ENCODE measurements around the gene UBL4A.

The UBL4A gene

GRCh38 chrX:154441984-154442707 is 44.3 kb downstream of the UBL4A start:
- no peak overlapping the region for H3K27ac ChIP-seq
- peak; percentile 2 for DNase-seq (ENCODE audit: low read depth, low spot score)

DNA sequence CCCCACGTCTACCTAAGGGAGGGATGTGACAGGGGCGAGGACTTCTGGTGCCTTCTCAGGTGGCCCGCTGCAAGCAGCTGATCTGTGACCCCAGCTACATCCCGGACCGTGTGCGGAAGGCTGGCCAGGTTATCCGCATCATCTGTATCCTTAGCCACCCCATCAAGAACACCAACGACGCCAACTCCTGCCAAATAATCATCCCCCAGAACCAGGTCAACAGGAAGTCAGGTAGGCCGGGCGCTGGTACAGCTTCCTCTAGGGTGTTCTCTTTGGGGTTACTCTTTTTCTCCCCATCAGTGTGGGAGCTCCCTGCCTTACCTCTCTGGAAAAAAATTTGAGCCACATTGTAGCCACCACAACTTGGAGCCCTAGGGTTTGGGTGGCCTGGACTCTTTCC is 44.9 kb downstream of the UBL4A start:
- DNase-seq (ENCODE audit: low read depth, low spot score) = no peak
- no peak overlapping the region for H3K27ac ChIP-seq

- H3K27ac ChIP-seq = no peak overlapping the region
- no peak for DNase-seq (ENCODE audit: low read depth, low spot score)
Observed at GRCh38 chrX:154440623-154441357, 45.6 kb downstream of the UBL4A start.

DNA sequence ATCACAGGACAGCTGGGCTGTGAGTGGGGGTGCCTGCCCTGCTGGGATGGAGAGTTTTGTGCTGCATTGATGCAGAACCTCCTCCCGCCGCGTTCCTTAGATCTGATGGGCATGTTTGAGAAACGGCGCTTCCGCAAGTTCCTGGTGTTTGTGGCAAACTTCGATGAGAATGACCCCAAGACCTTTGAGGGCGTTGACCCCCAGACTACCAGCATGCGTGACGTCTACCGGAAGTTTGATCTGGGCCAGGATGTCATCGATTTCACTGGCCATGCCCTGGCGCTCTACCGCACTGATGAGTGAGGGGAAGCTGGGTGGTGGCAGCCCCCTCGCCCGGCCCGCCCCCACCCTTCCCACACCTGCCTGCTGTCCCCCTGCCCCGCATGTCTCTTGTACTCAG is 46.6 kb downstream of the UBL4A start:
- H3K27ac ChIP-seq = no peak overlapping the region
- no peak for DNase-seq (ENCODE audit: low read depth, low spot score)

DNA sequence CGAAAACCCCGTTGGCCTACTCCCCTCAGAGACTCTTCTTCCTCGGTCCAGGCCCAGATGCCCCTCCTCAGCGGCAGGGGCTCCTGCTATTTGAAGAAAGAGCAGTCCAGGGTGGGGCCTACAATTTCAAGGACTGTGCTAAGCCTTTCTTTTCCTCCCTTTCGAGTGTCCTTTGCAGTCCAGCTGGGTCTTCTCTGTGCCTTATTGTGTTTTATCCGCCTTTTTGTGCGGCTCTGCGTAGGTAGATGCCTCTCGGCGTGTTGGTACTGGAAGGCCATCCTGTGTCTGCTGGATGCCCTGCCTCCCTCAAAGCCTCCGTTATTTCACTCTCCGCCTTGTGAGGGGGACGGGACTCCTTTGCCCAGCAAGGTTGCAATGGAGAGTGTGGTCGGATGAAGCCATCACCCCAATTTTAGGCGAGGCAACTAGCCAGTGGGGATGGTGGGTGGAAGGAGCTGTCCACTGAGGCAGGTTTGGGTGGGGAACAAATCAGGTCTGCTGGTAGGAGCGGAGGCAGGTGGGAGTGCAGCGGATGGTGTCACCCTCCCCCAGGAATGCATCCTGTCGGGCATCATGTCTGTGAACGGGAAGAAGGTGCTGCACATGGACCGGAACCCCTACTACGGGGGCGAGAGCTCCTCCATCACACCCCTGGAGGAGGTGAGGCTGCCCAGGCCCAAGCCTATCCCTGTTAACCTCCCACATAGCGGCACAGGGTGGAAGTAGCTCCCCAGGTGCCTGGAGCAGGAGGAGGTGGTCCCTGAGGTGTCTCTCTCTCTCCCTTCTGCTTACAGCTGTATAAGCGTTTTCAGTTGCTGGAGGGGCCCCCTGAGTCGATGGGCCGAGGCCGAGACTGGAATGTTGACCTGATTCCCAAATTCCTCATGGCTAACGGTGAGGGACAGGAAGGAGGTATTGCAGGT is 48.2 kb downstream of the UBL4A start:
- DNase-seq (ENCODE audit: low read depth, low spot score) = no peak
- no peak overlapping the region for H3K27ac ChIP-seq

GRCh38 chrX:154436983-154437752 is 49.2 kb downstream of the UBL4A start, which contains the start of gene GDI1:
TSS of gene GDI1 (plus strand) at chrX:154437154. CDS start at chrX:154437255, 101 bp downstream.
- peak within 1 kb of the TSS; percentile 54 for H3K27ac ChIP-seq
- no peak for DNase-seq (ENCODE audit: low read depth, low spot score)

- peak overlapping the region; percentile 54 for H3K27ac ChIP-seq
- no peak for DNase-seq (ENCODE audit: low read depth, low spot score)
Observed at GRCh38 chrX:154436374-154436982, 49.9 kb downstream of the UBL4A start.

- no peak overlapping the region for H3K27ac ChIP-seq
- no peak for DNase-seq (ENCODE audit: low read depth, low spot score)
Observed at GRCh38 chrX:154435171-154435733, 51.2 kb downstream of the UBL4A start.

DNA sequence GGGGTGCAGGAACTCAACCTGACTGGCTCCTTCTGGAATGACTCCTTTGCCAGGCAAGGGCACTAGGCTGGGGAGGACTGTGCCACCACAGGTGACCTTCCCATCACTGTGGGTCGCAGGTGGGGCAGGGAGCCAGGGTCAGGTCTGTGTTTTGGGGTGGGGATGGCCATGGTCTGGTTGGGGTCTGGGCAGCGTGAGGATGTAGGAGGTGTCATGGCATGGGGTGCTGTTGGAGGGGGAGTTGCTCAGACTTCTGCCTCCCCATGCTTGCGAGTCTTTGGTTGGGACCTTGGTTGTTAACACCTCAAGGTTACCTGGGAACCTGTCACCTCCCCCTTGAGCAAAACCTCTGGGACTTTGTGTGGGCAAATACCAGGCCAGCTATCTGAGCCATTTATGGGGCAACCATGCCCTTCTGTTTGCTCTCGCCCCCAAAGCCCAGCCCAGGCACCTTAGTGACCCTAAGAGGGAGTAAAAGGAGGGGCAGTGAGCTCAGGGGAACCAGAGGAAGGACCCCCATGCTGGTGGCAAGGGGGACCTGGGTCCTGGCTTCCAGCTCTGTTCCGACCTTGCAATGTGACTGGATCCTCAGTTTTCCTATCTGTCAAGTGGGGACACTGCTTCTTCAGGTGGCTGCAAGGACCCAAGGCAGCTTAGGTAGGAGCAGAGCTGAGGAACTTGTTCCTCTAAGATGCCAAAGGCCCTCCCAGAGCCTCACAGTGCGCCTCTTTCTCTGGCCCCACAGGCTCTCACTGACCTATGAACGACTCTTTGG is 51.8 kb downstream of the UBL4A start:
- H3K27ac ChIP-seq = no peak overlapping the region
- DNase-seq (ENCODE audit: low read depth, low spot score) = no peak
